ENCODE results near the gene SLC5A9.

The SLC5A9 gene

GRCh38 chr1:48222501-48223242 lies at the start of gene SLC5A9:
SLC5A9 (plus strand) TSS chr1:48222716; CDS start chr1:48222737, 21 bp downstream.
- peaks cover 2% of the 10 kb centered on the region for H3K36me3 Mint-ChIP-seq (ENCODE audit: insufficient read depth)
- H3K9me3 Mint-ChIP-seq = no peaks in the 10 kb centered on the region
- DNase-seq (ENCODE audit: low spot score in 2 of 2) = no peak
- H3K4me3 Mint-ChIP-seq = no peak within 1 kb of the TSS
- H3K27me3 Mint-ChIP-seq = no peaks in the 10 kb centered on the region
- ATAC-seq (replicated peaks; ENCODE audit: extremely low read depth, poor library complexity, severe bottlenecking) = no peak
- H3K4me1 Mint-ChIP-seq = peaks cover 6% of the 10 kb centered on the region
- H3K27ac Mint-ChIP-seq (ENCODE audit: low read depth) = no peak within 1 kb of the TSS

- Mint-ChIP-seq H3K9me3 (peaks cover 4% of the 10 kb centered on the region), H3K4me1 (no peaks in the 10 kb centered on the region), H3K4me3 (no peak overlapping the region), H3K27ac (ENCODE audit: low read depth) (no peak overlapping the region), H3K36me3 (ENCODE audit: insufficient read depth) (peaks cover 2% of the 10 kb centered on the region), H3K27me3 (peaks cover 69% of the 10 kb centered on the region)
- ATAC-seq (replicated peaks; ENCODE audit: extremely low read depth, poor library complexity, severe bottlenecking) (no peak), DNase-seq (ENCODE audit: low spot score in 2 of 2) (no peak)
Measured at GRCh38 chr1:48175116-48175515, 47.4 kb upstream of the SLC5A9 start.

GRCh38 chr1:48177257-48177656 lies 45.3 kb upstream of the SLC5A9 start:
- no peak overlapping the region for H3K27ac Mint-ChIP-seq (ENCODE audit: low read depth)
- no peak for DNase-seq (ENCODE audit: low spot score in 2 of 2)
- H3K36me3 Mint-ChIP-seq (ENCODE audit: insufficient read depth) = peaks cover 2% of the 10 kb centered on the region
- peaks cover 60% of the 10 kb centered on the region for H3K27me3 Mint-ChIP-seq
- H3K4me1 Mint-ChIP-seq = no peaks in the 10 kb centered on the region
- H3K9me3 Mint-ChIP-seq = no peaks in the 10 kb centered on the region
- ATAC-seq (replicated peaks; ENCODE audit: extremely low read depth, poor library complexity, severe bottlenecking) = no peak
- H3K4me3 Mint-ChIP-seq = no peak overlapping the region

GRCh38 chr1:48181669-48182367 lies 40.7 kb upstream of the SLC5A9 start:
- Mint-ChIP-seq H3K27ac (ENCODE audit: low read depth) (no peak overlapping the region), H3K4me1 (no peaks in the 10 kb centered on the region), H3K27me3 (peaks cover 60% of the 10 kb centered on the region), H3K4me3 (no peak overlapping the region), H3K9me3 (no peaks in the 10 kb centered on the region), H3K36me3 (ENCODE audit: insufficient read depth) (no peaks in the 10 kb centered on the region)
- ATAC-seq (replicated peaks; ENCODE audit: extremely low read depth, poor library complexity, severe bottlenecking) = no peak
- no peak for DNase-seq (ENCODE audit: low spot score in 2 of 2)

DNA sequence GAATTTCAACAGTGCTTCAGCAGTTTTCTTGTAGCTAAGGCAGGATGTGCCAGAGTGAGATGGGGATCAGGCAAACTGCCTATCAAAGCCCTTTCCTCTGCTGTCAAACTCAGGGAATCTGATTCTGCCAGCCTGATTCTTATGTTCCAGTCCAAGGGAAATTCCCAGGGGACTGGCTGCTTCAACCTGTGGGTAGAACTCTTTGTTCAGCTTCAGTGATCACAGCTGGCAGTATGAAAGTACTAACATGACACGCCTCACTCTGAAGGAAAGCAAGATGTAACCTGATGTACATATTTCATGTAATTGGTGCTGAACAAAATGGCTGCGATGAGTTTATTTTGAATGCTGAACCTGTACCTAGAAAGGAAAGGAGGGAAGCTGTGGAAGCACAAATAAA lies 40.1 kb upstream of the SLC5A9 start:
- no peak for ATAC-seq (replicated peaks; ENCODE audit: extremely low read depth, poor library complexity, severe bottlenecking)
- DNase-seq (ENCODE audit: low spot score in 2 of 2) = no peak
- peaks cover 60% of the 10 kb centered on the region for H3K27me3 Mint-ChIP-seq
- no peaks in the 10 kb centered on the region for H3K4me1 Mint-ChIP-seq
- H3K4me3 Mint-ChIP-seq = no peak overlapping the region
- H3K36me3 Mint-ChIP-seq (ENCODE audit: insufficient read depth) = peaks cover 1% of the 10 kb centered on the region
- H3K9me3 Mint-ChIP-seq = no peaks in the 10 kb centered on the region
- no peak overlapping the region for H3K27ac Mint-ChIP-seq (ENCODE audit: low read depth)

DNA sequence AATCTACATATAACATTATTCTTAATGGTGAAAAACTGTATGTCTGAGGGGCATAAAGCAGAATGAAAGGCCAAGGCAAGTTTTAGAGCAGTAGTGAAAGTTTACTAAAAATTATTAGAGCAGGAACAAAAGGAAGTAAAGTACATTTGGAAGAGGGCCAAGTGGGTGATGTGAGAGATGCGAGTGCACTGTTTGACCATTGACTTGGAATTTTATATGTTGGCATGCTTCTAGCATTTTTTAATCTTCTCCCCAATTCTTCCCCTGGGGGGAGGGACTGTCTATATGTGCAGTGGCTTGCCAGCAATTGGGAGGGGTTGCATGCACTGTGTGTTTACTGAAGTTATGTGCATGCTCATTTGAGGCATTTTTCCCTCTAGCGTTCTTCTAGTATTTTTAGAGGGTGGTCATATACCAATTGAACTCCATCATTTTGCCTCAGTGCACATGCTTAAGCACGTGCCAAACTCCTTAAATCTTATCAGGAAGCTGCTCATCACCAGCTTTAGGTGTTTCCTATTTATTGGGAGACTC lies 36.1 kb upstream of the SLC5A9 start:
- Mint-ChIP-seq H3K4me3 (no peak overlapping the region), H3K27ac (ENCODE audit: low read depth) (no peak overlapping the region), H3K9me3 (no peaks in the 10 kb centered on the region), H3K4me1 (no peaks in the 10 kb centered on the region), H3K36me3 (ENCODE audit: insufficient read depth) (peaks cover 1% of the 10 kb centered on the region), H3K27me3 (peaks cover 64% of the 10 kb centered on the region)
- no peak for DNase-seq (ENCODE audit: low spot score in 2 of 2)
- ATAC-seq (replicated peaks; ENCODE audit: extremely low read depth, poor library complexity, severe bottlenecking) = no peak

DNA sequence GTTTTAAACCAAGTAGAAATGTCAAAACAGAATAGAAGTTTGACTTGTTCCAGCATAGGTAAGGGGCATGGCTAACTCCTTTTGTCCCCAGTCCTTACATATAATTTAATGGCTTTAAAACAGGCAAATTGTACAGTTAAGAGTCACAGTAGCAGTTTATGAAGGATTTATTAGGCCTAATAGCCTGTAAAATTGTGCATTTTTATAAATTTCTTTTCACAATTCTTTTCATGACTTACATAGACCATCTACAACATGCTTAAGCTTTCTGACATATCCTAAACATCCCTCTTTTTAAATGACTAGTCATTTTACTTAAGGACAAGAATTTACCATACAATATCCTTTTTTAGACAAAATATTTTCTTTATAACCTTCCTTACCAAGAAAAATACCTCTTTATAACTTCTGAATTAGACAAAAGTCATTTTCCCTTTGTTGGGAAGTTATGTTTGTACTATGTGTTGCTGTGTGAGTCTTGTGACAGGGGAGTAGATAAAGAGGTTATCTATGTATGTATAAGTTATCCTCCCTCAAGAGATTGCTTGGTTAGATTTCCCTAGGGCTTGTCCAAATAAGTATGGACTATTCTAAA lies 34.5 kb upstream of the SLC5A9 start:
- peaks cover 1% of the 10 kb centered on the region for H3K36me3 Mint-ChIP-seq (ENCODE audit: insufficient read depth)
- no peak overlapping the region for H3K4me3 Mint-ChIP-seq
- DNase-seq (ENCODE audit: low spot score in 2 of 2) = no peak
- no peak for ATAC-seq (replicated peaks; ENCODE audit: extremely low read depth, poor library complexity, severe bottlenecking)
- no peaks in the 10 kb centered on the region for H3K9me3 Mint-ChIP-seq
- H3K4me1 Mint-ChIP-seq = no peaks in the 10 kb centered on the region
- H3K27ac Mint-ChIP-seq (ENCODE audit: low read depth) = no peak overlapping the region
- peaks cover 48% of the 10 kb centered on the region for H3K27me3 Mint-ChIP-seq

DNA sequence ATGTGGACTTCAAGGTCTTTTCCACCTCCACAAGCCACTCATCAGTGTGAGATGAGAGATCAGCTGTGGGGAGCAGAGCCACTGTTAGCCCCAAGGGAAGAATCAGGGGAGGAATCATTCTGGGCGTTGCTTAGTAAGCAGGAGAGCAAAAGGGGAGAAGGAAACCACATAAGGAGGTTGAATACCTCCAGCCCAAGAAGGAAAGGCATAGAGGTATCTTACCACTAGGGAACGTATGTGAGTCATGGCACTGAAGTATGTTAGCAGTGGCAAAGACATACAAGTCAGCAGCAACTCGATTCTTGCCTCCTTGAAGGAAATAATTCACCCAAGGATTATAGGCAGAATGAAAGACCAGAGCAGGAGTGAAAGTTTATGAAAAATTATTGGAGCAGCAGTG lies 31.6 kb upstream of the SLC5A9 start:
- no peak for ATAC-seq (replicated peaks; ENCODE audit: extremely low read depth, poor library complexity, severe bottlenecking)
- Mint-ChIP-seq H3K27ac (ENCODE audit: low read depth) (no peak overlapping the region), H3K27me3 (peaks cover 49% of the 10 kb centered on the region)

DNA sequence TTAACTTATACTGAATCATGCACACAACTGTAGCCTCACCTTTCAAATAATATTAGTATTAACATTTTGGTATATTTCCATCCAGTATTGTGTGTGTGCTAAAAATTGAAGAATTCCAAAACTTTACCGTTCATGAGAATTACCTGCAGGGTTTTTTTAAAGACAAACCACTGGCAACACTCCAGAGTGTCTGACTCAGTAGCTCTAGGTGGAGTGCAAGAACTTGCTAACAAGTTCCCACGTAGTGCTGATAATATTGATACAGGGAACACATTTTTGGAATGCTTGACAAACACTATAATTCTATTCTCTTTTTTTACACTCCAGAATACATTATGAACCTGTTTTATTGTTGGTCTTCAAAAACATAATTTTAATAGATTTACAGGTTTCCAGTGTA lies 27.7 kb upstream of the SLC5A9 start:
- H3K27ac Mint-ChIP-seq (ENCODE audit: low read depth) = no peak overlapping the region
- H3K4me1 Mint-ChIP-seq = no peaks in the 10 kb centered on the region
- ATAC-seq (replicated peaks; ENCODE audit: extremely low read depth, poor library complexity, severe bottlenecking) = no peak
- no peaks in the 10 kb centered on the region for H3K9me3 Mint-ChIP-seq
- H3K27me3 Mint-ChIP-seq = peaks cover 26% of the 10 kb centered on the region
- no peak overlapping the region for H3K4me3 Mint-ChIP-seq
- H3K36me3 Mint-ChIP-seq (ENCODE audit: insufficient read depth) = peaks cover 3% of the 10 kb centered on the region
- no peak for DNase-seq (ENCODE audit: low spot score in 2 of 2)

More for the DNA sequence above, 31.6 kb upstream of the SLC5A9 start:
- no peak for DNase-seq (ENCODE audit: low spot score in 2 of 2)
- Mint-ChIP-seq H3K36me3 (ENCODE audit: insufficient read depth) (peaks cover 1% of the 10 kb centered on the region), H3K9me3 (no peaks in the 10 kb centered on the region), H3K4me3 (no peak overlapping the region), H3K4me1 (no peaks in the 10 kb centered on the region)

DNA sequence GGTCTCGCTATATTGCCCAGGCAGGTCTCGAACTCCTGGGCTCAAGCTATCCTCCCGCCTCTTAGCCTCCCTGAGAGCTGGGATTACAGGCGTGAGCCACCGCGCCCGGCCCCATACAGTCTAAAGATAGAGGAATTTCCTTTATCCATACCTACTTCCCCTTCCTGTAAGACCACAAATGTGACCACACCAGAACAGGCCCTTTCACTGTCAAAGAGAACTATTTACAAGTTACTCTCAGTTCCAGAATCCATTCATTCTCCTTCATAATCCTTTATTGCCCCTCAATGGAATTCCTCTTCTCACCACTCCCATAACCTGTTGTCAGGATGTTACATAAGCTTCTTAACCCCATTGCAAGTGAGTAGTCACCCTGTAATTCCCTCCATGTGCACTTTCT lies 26.3 kb upstream of the SLC5A9 start:
- no peaks in the 10 kb centered on the region for H3K4me1 Mint-ChIP-seq
- H3K36me3 Mint-ChIP-seq (ENCODE audit: insufficient read depth) = peaks cover 3% of the 10 kb centered on the region
- DNase-seq (ENCODE audit: low spot score in 2 of 2) (no peak), ATAC-seq (replicated peaks; ENCODE audit: extremely low read depth, poor library complexity, severe bottlenecking) (no peak)
- H3K27me3 Mint-ChIP-seq = peaks cover 18% of the 10 kb centered on the region
- H3K9me3 Mint-ChIP-seq = no peaks in the 10 kb centered on the region
- H3K27ac Mint-ChIP-seq (ENCODE audit: low read depth) = no peak overlapping the region
- H3K4me3 Mint-ChIP-seq = no peak overlapping the region

GRCh38 chr1:48198970-48199369 lies 23.5 kb upstream of the SLC5A9 start:
- H3K4me3 Mint-ChIP-seq = no peak overlapping the region
- DNase-seq (ENCODE audit: low spot score in 2 of 2) (no peak), ATAC-seq (replicated peaks; ENCODE audit: extremely low read depth, poor library complexity, severe bottlenecking) (no peak)
- H3K9me3 Mint-ChIP-seq = no peaks in the 10 kb centered on the region
- H3K36me3 Mint-ChIP-seq (ENCODE audit: insufficient read depth) = peaks cover 3% of the 10 kb centered on the region
- no peak overlapping the region for H3K27ac Mint-ChIP-seq (ENCODE audit: low read depth)
- peaks cover 14% of the 10 kb centered on the region for H3K27me3 Mint-ChIP-seq
- no peaks in the 10 kb centered on the region for H3K4me1 Mint-ChIP-seq

- ATAC-seq (replicated peaks; ENCODE audit: extremely low read depth, poor library complexity, severe bottlenecking) (no peak), DNase-seq (ENCODE audit: low spot score in 2 of 2) (no peak)
- H3K27ac Mint-ChIP-seq (ENCODE audit: low read depth) = no peak overlapping the region
- H3K4me1 Mint-ChIP-seq = no peaks in the 10 kb centered on the region
- no peaks in the 10 kb centered on the region for H3K9me3 Mint-ChIP-seq
- peaks cover 3% of the 10 kb centered on the region for H3K36me3 Mint-ChIP-seq (ENCODE audit: insufficient read depth)
- no peak overlapping the region for H3K4me3 Mint-ChIP-seq
- H3K27me3 Mint-ChIP-seq = peaks cover 12% of the 10 kb centered on the region
Measured at GRCh38 chr1:48200166-48200900, 22.2 kb upstream of the SLC5A9 start.
